ENCODE measurements around the gene ADAMTS17.

DNA sequence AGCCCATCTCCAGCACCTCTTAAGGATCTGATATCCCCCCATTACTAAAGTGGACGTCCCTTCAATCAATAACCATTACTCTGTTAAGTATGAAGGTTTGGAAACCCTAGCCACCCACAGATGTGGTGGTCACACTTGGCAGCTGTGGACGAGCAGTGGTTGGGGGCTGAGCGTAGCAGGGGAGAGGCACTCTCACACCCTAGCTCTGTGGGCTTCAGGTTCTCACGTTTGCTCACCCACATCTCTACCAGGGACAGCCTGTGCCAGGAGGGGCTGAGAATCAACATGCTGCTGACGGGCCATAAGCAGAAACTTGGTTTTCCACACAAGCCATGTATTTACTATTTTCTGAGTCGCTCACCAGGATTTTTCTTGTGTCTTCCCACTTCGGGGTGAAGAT, 287.2 kb downstream of the ADAMTS17 start:
- no peak for TF ChIP-seq NFIC (IDR thresholded peaks at IDR 0.05)
- no peak for TF ChIP-seq RAD21 (IDR thresholded peaks at IDR 0.05; ENCODE audit: low read depth)
- TF ChIP-seq, protein P1, sequence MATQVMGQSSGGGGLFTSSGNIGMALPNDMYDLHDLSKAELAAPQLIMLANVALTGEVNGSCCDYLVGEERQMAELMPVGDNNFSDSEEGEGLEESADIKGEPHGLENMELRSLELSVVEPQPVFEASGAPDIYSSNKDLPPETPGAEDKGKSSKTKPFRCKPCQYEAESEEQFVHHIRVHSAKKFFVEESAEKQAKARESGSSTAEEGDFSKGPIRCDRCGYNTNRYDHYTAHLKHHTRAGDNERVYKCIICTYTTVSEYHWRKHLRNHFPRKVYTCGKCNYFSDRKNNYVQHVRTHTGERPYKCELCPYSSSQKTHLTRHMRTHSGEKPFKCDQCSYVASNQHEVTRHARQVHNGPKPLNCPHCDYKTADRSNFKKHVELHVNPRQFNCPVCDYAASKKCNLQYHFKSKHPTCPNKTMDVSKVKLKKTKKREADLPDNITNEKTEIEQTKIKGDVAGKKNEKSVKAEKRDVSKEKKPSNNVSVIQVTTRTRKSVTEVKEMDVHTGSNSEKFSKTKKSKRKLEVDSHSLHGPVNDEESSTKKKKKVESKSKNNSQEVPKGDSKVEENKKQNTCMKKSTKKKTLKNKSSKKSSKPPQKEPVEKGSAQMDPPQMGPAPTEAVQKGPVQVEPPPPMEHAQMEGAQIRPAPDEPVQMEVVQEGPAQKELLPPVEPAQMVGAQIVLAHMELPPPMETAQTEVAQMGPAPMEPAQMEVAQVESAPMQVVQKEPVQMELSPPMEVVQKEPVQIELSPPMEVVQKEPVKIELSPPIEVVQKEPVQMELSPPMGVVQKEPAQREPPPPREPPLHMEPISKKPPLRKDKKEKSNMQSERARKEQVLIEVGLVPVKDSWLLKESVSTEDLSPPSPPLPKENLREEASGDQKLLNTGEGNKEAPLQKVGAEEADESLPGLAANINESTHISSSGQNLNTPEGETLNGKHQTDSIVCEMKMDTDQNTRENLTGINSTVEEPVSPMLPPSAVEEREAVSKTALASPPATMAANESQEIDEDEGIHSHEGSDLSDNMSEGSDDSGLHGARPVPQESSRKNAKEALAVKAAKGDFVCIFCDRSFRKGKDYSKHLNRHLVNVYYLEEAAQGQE (IDR thresholded peaks at IDR 0.05; ENCODE audit: low read depth) = no peak
- TF ChIP-seq CEBPB (IDR thresholded peaks at IDR 0.05) = no peak
- no peak for TF ChIP-seq TAF1 (IDR thresholded peaks at IDR 0.05; ENCODE audit: low read depth)
- TF ChIP-seq ZBTB7A (IDR thresholded peaks at IDR 0.05; ENCODE audit: low read depth) = no peak
- TF ChIP-seq MAX (IDR thresholded peaks at IDR 0.05) = no peak
- TF ChIP-seq CREB1 (IDR thresholded peaks at IDR 0.05; ENCODE audit: low read depth) = no peak
- no peak for TF ChIP-seq EP300 (IDR thresholded peaks at IDR 0.05; ENCODE audit: borderline replicate concordance)
- no peak for TF ChIP-seq FOXM1 (IDR thresholded peaks at IDR 0.05; ENCODE audit: borderline replicate concordance, low read depth)
- no peak for TF ChIP-seq YY1 (IDR thresholded peaks at IDR 0.05; ENCODE audit: low read depth)

Data from Ishikawa (cell line).